Raji (cell line): ENCODE data around the gene AGTR1.

Experiments
- POLR2A ChIP-seq: IDR thresholded peaks from 2 replicates; pipeline ENCODE4 v1.6.1; 2011; ENCODE audit warnings: low read depth, low read length, control low read depth; ENCODE audit not compliant: insufficient read depth

The AGTR1 gene

GRCh38 chr3:148709560-148710253, 12.0 kb downstream of the AGTR1 start:
- TF ChIP-seq POLR2A, result no peak

GRCh38 chr3:148710665-148711064, 13.0 kb downstream of the AGTR1 start:
- no peak for TF ChIP-seq POLR2A

GRCh38 chr3:148711981-148712666, 14.4 kb downstream of the AGTR1 start:
- TF ChIP-seq POLR2A, result no peak

- no peak for TF ChIP-seq POLR2A
These were observed 16.8 kb downstream of the AGTR1 start for GRCh38 chr3:148714521-148714920.

- TF ChIP-seq POLR2A, result no peak
These were observed 19.0 kb downstream of the AGTR1 start for GRCh38 chr3:148716657-148717056.

- TF ChIP-seq POLR2A, result no peak
These were observed 20.3 kb downstream of the AGTR1 start for GRCh38 chr3:148717885-148718561.

- TF ChIP-seq POLR2A, result no peak
These were observed 21.5 kb downstream of the AGTR1 start for GRCh38 chr3:148718982-148719862.

- TF ChIP-seq POLR2A, result no peak
These were observed 23.2 kb downstream of the AGTR1 start for GRCh38 chr3:148720873-148721272.

- TF ChIP-seq POLR2A, result no peak
These were observed 25.9 kb downstream of the AGTR1 start for GRCh38 chr3:148723631-148724030.

GRCh38 chr3:148727231-148727630, 29.5 kb downstream of the AGTR1 start:
- TF ChIP-seq POLR2A, result no peak

- TF ChIP-seq POLR2A, result no peak
These were observed 31.1 kb downstream of the AGTR1 start for GRCh38 chr3:148728753-148729152.

GRCh38 chr3:148729476-148730055, 31.9 kb downstream of the AGTR1 start:
- no peak for TF ChIP-seq POLR2A

- TF ChIP-seq POLR2A, result no peak
These were observed 33.0 kb downstream of the AGTR1 start for GRCh38 chr3:148730676-148731075.

GRCh38 chr3:148735597-148735996, 37.9 kb downstream of the AGTR1 start:
- no peak for TF ChIP-seq POLR2A

GRCh38 chr3:148736086-148736485, 38.4 kb downstream of the AGTR1 start:
- no peak for TF ChIP-seq POLR2A
